GM12801 (cell line): Measurements from ENCODE around the gene CFP.

Experiments
- TF ChIP-seq, protein P1 (sequence below): IDR thresholded peaks from one replicate; pipeline ENCODE4 v1.5.1; 2011; ENCODE audit warnings: control low read depth; ENCODE audit not compliant: insufficient read length; ENCODE audit errors: extremely low read depth

Gene CFP

DNA sequence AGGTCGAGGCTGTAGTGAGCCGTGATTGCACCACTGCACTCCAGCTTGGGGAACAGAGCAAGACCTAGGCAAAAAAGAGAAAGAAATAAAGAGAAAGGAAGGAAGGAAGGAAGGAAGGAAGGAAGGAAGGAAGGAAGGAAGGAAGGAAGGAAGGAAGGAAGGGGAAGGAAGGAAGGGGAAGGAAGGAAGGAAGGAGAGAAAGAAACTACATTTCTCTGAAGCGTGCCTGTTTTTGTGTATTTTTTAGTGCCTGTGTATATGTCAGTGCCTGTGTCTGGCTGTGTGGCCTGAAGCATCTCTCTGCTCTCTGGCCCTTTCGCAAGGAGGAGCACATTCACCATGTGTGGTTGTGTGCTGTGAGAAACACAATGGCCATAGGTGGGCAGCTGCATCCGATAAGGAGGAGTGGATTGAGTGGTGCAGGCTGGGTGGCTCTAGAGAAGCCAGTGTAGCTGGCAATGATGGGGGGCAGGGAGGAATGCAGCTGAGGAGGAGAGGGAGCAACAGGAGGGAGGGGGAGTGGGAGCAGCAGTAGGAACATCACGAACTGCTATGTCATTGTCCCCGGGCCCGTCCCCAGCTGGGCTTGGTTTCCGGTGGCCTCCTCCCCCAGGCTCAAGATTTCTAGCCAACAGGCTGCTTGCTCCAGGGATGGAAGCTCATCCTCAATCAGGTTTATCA is 21.5 kb downstream of the CFP start:
- TF ChIP-seq, protein P1, sequence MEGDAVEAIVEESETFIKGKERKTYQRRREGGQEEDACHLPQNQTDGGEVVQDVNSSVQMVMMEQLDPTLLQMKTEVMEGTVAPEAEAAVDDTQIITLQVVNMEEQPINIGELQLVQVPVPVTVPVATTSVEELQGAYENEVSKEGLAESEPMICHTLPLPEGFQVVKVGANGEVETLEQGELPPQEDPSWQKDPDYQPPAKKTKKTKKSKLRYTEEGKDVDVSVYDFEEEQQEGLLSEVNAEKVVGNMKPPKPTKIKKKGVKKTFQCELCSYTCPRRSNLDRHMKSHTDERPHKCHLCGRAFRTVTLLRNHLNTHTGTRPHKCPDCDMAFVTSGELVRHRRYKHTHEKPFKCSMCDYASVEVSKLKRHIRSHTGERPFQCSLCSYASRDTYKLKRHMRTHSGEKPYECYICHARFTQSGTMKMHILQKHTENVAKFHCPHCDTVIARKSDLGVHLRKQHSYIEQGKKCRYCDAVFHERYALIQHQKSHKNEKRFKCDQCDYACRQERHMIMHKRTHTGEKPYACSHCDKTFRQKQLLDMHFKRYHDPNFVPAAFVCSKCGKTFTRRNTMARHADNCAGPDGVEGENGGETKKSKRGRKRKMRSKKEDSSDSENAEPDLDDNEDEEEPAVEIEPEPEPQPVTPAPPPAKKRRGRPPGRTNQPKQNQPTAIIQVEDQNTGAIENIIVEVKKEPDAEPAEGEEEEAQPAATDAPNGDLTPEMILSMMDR = no peak

DNA sequence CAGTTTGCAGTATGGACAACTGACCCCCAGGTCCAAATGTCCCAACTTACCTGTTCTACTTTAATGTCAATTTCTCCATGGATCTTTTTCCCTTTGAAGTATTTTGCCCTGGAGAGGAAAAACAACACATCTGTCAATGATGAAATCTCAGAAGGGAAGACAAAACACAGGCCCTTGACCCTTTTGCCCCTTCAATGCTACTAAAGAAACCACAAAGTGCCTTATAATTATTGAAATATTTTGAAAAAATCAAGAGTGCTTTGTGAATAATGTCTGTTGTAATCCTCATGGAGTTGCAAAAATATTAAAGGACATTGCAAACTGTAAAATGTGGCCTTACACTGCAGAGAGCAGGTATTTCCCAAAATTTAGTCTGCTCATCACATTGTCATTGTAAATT is 22.6 kb downstream of the CFP start:
- TF ChIP-seq, protein P1 = no peak

DNA sequence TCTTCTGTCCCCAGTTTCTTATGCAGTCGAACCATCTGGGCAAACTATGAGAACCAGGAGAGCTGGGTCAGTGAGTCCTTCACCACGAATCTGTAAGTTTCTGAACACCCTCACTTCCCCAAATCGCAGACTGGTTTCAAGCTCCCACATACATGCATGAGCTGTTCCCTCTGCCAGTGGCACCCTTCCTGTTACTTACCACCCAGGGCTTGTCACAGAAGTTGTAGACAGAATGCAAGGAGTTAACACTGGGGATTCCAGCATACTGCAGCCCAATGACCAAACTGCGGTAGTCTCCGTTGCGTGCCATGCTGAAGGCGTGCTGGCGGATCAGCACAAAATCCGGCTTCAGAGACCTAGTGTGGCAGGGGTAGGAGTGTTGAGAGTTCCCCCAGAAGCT is 24.7 kb downstream of the CFP start:
- TF ChIP-seq, protein P1 = no peak

DNA sequence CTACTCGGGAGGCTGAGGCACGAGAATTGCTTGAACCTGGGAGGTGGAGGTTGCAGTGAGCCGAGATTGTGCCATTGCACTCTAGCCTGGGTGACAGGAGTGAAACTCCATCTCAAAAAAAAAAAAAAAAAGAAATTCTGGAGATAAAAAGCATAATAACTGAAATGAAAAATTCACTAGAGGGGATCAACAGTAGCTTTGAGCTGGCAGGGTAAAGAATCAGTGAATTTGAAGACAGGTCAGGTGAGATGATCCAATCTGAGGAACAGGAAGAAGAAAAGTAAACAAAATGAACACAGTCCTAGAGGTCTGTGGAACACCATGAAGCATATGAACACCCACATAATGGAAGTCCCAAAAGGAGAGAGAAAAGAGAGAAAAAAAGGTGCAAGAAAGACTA is 32.5 kb downstream of the CFP start:
- TF ChIP-seq, protein P1 = no peak

DNA sequence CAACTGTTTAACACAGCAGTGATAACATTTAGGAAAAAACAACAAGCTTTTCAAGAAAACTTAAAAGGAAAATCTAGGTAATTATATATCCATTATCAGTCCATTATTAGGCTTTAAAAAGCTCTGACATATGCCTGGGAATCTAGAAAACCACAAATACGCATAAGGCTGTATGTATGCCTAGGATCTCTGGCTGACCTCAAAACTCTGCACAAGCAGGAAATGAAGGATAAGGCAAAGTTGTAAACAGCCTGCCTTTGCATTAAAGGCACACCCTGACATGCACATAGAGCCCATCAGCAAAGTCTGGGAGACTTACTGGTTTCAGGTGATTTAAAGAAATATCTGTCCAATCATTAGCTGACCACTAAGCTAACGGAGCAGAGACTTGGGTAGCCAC is 33.5 kb downstream of the CFP start:
- TF ChIP-seq, protein P1 = no peak

DNA sequence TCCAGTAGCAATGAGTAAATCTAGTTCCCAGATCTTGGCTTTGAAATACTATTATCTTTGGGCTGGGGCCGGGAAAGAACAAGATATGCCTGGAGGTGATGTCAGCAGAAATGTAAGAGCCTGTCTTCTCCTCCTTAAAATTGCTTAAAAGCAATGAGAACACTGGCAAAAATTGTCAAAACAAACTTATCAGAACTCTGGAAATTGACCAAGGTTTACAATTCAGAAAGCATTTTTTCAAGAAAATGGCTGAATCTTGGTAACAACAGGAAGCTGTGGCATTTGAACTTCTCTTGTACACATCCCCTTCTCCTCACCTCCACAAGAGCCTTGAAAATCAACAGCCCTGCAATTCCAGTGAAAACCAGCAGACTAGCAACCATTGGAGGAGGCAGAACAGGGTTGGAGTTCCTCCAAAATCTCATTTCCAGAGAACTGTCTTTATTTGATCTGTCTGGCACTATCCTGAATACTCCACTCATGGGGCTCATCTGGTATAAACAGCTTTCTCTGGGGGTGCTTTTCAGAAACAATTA is 33.9 kb downstream of the CFP start:
- TF ChIP-seq, protein P1 = no peak

DNA sequence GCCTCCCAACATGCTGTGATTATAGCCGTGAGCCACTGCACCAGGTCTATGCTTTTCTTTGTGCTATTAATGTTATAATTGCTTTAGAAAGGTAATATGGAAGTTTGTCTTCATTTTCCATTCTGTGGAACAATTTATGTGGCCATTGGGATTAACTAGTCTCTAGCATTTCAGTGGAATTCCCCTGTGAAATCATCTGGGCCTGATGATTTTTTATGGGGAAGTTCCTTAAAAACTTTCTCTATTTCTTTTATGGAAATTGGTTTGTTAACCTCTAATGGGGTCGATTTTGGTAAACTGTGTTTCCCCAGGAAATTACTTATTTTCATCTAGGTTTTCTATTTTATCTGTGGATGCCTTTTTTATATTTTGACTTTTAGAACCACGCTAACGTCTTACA is 36.2 kb downstream of the CFP start:
- TF ChIP-seq, protein P1 = no peak
